ENCODE data around the gene KCNJ1. TPM values are rescaled to one million over a fixed set of nuclear protein-coding genes. Genes with fewer than 3 reads are reported as not detected.
A peak's percentile ranks its signal among the peaks of the same experiment; 100 is the strongest.

The KCNJ1 gene
- total and polyA plus RNA-seq, 2 donors (not counting 1 experiment from before 2014, with no cell fraction given), result not detected

GRCh38 chr11:128860571-128861361 lies 6.3 kb downstream of the KCNJ1 start:
- Histone ChIP-seq H3K27ac (ENCODE audit: insufficient read depth, low read length) (no peak overlapping the region), H2AFZ (ENCODE audit: low read length) (no peak overlapping the region)

GRCh38 chr11:128859563-128860441 lies 7.3 kb downstream of the KCNJ1 start:
- Histone ChIP-seq H3K4me2 (ENCODE audit: extremely low read depth, insufficient read depth, low read length) (no peak overlapping the region), H3K27me3 (ENCODE audit: control insufficient read depth, insufficient read depth, low read length) (peaks cover 8% of the 10 kb centered on the region), H4K20me1 (ENCODE audit: control insufficient read depth, extremely low read depth, insufficient read depth, low read length) (no peaks in the 10 kb centered on the region), H3K9ac (ENCODE audit: insufficient read depth, low read length) (no peak overlapping the region), H3K4me1 (ENCODE audit: control insufficient read depth, extremely low read depth, insufficient read depth, low read length) (peaks cover 2% of the 10 kb centered on the region), H3K27ac (ENCODE audit: insufficient read depth, low read length) (no peak overlapping the region), H3K36me3 (ENCODE audit: control insufficient read depth, insufficient read depth, low read length) (no peaks in the 10 kb centered on the region), H2AFZ (ENCODE audit: low read length) (no peak overlapping the region), H3K4me3 (replicated peaks in 1 of 4; ENCODE audit: control extremely low read depth in 1 of 4, insufficient read depth in 1 of 4, low read depth in 3 of 4, low read length in 4 of 4) (no peak overlapping the region), H3K9me3 (ENCODE audit: control insufficient read depth, insufficient read depth, low read depth, low read length) (no peaks in the 10 kb centered on the region), H3K79me2 (ENCODE audit: control insufficient read depth, insufficient read depth, low read length) (no peaks in the 10 kb centered on the region)
- DNase-seq (ENCODE audit: low read depth in 2 of 2), result peak; percentile 43 to 54
- TF ChIP-seq EZH2 (IDR thresholded peaks at IDR 0.05; ENCODE audit: low read length, missing control alignments) (no peak), CTCF (conservative IDR thresholded peaks at IDR 0.05 in 1 of 2, IDR thresholded peaks at IDR 0.05 in 1 of 2; ENCODE audit: low read depth in 1 of 2, low read length in 2 of 2) (peak; percentile 62 to 84)

More at GRCh38 chr11:128860571-128861361, 6.3 kb downstream of the KCNJ1 start:
- H3K27me3 ChIP-seq (ENCODE audit: control insufficient read depth, insufficient read depth, low read length), result peaks cover 4% of the 10 kb centered on the region
- no peaks in the 10 kb centered on the region for H3K79me2 ChIP-seq (ENCODE audit: control insufficient read depth, insufficient read depth, low read length)
- H3K36me3 ChIP-seq (ENCODE audit: control insufficient read depth, insufficient read depth, low read length), result no peaks in the 10 kb centered on the region
- TF ChIP-seq EZH2 (IDR thresholded peaks at IDR 0.05; ENCODE audit: low read length, missing control alignments) (no peak), CTCF (conservative IDR thresholded peaks at IDR 0.05 in 1 of 2, IDR thresholded peaks at IDR 0.05 in 1 of 2; ENCODE audit: low read depth in 1 of 2, low read length in 2 of 2) (no peak)
- H3K9ac ChIP-seq (ENCODE audit: insufficient read depth, low read length), result no peak overlapping the region
- H3K9me3 ChIP-seq (ENCODE audit: control insufficient read depth, insufficient read depth, low read depth, low read length), result no peaks in the 10 kb centered on the region
- no peak overlapping the region for H3K4me2 ChIP-seq (ENCODE audit: extremely low read depth, insufficient read depth, low read length)
- no peaks in the 10 kb centered on the region for H4K20me1 ChIP-seq (ENCODE audit: control insufficient read depth, extremely low read depth, insufficient read depth, low read length)
- no peak overlapping the region for H3K4me3 ChIP-seq (replicated peaks in 1 of 4; ENCODE audit: control extremely low read depth in 1 of 4, insufficient read depth in 1 of 4, low read depth in 3 of 4, low read length in 4 of 4)
- peak in 1 of 2 donors; percentile 72 for DNase-seq (ENCODE audit: low read depth in 2 of 2)
- H3K4me1 ChIP-seq (ENCODE audit: control insufficient read depth, extremely low read depth, insufficient read depth, low read length), result peaks cover 2% of the 10 kb centered on the region

GRCh38 chr11:128857341-128857740 lies 9.8 kb downstream of the KCNJ1 start:
- Histone ChIP-seq H3K4me1 (ENCODE audit: control insufficient read depth, extremely low read depth, insufficient read depth, low read length) (no peaks in the 10 kb centered on the region), H3K4me3 (replicated peaks in 1 of 4; ENCODE audit: control extremely low read depth in 1 of 4, insufficient read depth in 1 of 4, low read depth in 3 of 4, low read length in 4 of 4) (no peak overlapping the region), H3K4me2 (ENCODE audit: extremely low read depth, insufficient read depth, low read length) (no peak overlapping the region), H4K20me1 (ENCODE audit: control insufficient read depth, extremely low read depth, insufficient read depth, low read length) (no peaks in the 10 kb centered on the region), H3K27ac (ENCODE audit: insufficient read depth, low read length) (no peak overlapping the region), H3K27me3 (ENCODE audit: control insufficient read depth, insufficient read depth, low read length) (peaks cover 8% of the 10 kb centered on the region), H3K36me3 (ENCODE audit: control insufficient read depth, insufficient read depth, low read length) (no peaks in the 10 kb centered on the region), H3K79me2 (ENCODE audit: control insufficient read depth, insufficient read depth, low read length) (no peaks in the 10 kb centered on the region), H2AFZ (ENCODE audit: low read length) (no peak overlapping the region), H3K9ac (ENCODE audit: insufficient read depth, low read length) (no peak overlapping the region), H3K9me3 (ENCODE audit: control insufficient read depth, insufficient read depth, low read depth, low read length) (no peaks in the 10 kb centered on the region)
- no peak for TF ChIP-seq EZH2 (IDR thresholded peaks at IDR 0.05; ENCODE audit: low read length, missing control alignments)
- TF ChIP-seq CTCF (conservative IDR thresholded peaks at IDR 0.05 in 1 of 2, IDR thresholded peaks at IDR 0.05 in 1 of 2; ENCODE audit: low read depth in 1 of 2, low read length in 2 of 2), result no peak
- no peak for DNase-seq (ENCODE audit: low read depth in 2 of 2)
